Measurements from ENCODE around the gene PLEKHH3.

Gene PLEKHH3

DNA sequence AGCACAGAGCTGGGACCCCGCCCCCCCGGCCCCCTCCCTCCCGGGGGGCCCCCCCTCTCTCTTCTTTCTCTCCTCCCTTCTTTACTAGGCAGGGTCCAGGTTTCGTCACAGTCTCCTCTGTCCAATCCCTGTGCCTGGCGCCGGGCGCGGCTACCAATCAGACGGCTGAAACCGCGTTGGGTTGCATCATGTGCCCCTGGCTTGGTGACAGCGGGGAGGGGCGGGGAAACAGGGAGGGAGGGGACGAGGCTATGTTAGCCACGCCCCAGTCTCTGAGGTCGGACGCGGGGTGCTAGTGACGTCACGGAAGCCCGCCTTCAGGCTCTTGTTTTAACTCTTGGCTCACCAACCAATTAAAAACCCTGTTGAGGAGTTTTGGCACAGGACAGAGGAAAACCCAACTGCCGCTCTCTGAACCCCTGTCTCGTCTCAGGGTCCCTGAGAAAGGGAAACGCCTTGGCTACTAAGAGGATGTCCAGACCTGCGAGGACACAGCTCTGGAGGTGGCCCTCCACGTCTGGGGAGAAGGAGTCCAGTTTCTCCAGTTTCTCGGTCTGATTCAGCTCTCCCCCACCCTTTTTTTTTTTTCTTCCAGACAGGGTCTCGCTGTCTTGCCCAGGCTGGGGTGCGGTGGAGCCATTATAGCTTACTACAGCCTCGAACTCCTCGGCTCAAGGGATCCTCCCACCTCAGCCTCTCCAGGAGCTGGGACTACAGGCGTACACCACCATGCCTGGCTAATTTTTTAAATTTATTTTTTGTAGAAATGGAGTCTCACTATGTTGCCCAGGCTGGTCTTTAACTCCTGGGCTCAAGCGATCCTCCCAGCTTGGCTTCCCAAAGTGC is 441 bp upstream of the PLEKHH3 start:
- no peak for TF ChIP-seq CTCF (IDR thresholded peaks at IDR 0.05; ENCODE audit: low read length, missing control alignments)
- H3K4me3 ChIP-seq (replicated peaks; ENCODE audit: low read depth, low read length), result peak overlapping the region; percentile 91
- DNase-seq (ENCODE audit: low read depth), result peak; percentile 100

GRCh38 chr17:42675965-42676423 is 800 bp downstream of the PLEKHH3 start:
- peak overlapping the region; percentile 91 for H3K4me3 ChIP-seq (replicated peaks; ENCODE audit: low read depth, low read length)
- peak; percentile 49 for DNase-seq (ENCODE audit: low read depth)
- TF ChIP-seq CTCF (IDR thresholded peaks at IDR 0.05; ENCODE audit: low read length, missing control alignments), result no peak

GRCh38 chr17:42675348-42675964 is 1.3 kb downstream of the PLEKHH3 start:
- no peak for TF ChIP-seq CTCF (IDR thresholded peaks at IDR 0.05; ENCODE audit: low read length, missing control alignments)
- no peak for DNase-seq (ENCODE audit: low read depth)

GRCh38 chr17:42674755-42675347 is 1.9 kb downstream of the PLEKHH3 start:
- H3K4me3 ChIP-seq (replicated peaks; ENCODE audit: low read depth, low read length), result peak overlapping the region; percentile 91
- no peak for TF ChIP-seq CTCF (IDR thresholded peaks at IDR 0.05; ENCODE audit: low read length, missing control alignments)
- DNase-seq (ENCODE audit: low read depth), result no peak

More at GRCh38 chr17:42675348-42675964, 1.3 kb downstream of the PLEKHH3 start:
- H3K4me3 ChIP-seq (replicated peaks; ENCODE audit: low read depth, low read length), result peak overlapping the region; percentile 91

DNA sequence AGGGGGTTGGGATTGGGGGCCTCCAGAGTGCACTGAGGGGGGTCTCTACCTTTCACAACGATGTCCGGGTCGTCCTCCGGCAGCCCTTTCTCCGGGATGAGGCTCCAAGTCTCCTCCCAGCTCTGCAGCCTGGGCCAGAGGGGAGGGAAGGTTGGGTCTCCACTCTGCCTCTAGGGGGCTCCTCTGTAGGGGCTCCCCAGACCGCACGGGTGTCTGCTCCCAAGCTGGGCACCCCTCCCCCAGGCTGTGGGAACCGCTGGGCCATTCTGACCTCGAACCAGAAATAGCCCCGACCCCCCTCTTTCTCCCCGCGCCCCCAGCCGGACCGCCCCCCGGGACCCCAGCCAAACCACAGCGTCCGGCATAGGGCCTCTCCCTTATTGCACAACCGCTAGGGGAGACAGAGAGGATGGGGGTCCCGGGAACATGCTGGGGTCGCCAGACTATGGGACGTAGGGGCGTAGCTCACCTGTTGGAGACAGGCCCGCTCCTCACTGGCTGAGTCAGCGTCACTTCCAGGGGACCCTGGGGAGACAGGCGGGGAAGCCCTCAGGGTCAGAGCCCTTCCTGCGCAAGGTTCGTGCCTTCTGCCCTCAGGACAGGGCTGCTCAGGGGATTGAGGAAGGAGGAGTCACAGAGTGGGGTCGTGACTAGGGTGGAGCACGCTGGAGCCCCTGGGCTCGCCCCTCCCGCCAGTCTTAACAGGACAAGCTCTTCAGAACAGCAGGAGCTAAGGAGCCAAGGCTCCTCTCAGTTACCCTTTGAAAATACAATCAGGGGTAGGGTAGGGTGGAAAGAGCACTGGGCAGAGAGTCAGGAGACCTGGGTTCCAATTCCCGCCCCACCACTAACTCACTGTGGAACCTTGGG is 2.7 kb downstream of the PLEKHH3 start:
- DNase-seq (ENCODE audit: low read depth), result peak; percentile 77
- TF ChIP-seq CTCF (IDR thresholded peaks at IDR 0.05; ENCODE audit: low read length, missing control alignments), result peak; percentile 53
- H3K4me3 ChIP-seq (replicated peaks; ENCODE audit: low read depth, low read length), result peak overlapping the region; percentile 91

DNA sequence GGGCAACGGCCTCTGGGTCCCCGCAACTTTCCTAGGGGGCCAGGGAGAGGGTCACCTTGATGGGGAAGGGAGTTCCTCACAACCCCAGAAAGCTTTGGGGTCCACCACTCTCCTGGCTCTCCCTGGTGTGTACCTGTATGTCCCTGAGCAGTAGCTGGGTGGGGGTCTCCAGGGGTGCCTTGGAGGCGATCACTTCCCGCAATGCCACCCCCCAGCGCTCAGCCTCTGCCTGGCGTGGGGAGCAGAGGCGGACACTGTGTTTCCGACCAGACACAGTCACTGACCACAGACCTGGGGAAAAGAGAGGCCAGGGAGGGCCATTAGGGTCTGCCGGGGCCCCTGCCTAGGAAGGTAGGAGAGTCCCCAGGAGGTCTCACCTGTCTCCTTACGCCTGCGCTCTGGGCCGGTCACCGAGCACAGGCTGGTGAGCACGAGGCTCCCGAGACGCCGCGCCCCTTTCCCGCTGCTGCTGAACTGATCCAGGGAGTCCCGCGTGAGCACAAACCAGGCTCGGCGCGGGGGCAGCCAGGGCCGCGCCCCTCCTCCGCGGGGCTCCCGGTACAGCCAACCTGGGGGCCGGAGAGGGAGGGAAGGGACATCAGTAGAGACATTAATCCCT is 3.4 kb downstream of the PLEKHH3 start:
- peak overlapping the region; percentile 91 for H3K4me3 ChIP-seq (replicated peaks; ENCODE audit: low read depth, low read length)
- DNase-seq (ENCODE audit: low read depth), result no peak
- TF ChIP-seq CTCF (IDR thresholded peaks at IDR 0.05; ENCODE audit: low read length, missing control alignments), result no peak

Measured in fibroblast of pulmonary artery (primary cell).